ENCODE data around the gene PTGFRN.

The PTGFRN gene

DNA sequence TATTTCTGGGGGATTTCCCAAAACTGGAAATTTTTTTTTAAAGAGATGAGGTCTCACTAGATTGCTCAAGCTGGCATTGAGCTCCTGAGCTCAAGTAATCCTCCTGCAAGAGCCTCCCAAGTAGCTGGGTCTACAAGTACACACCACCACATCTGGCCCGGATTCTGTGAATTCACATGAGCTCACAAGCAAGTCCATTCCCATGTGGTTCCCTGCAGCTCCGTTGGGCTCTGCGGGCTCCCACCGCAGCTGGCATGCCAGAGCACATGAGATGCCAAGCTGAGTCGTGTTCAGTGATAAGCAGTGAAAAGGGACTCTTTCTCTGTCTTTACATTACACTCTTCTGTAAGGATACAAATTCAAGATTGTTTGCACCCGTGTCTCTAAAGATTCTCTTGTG, 128.5 kb downstream of the PTGFRN start:
- DNase-seq = no peak
